WTC11 (cell line): Measurements from ENCODE around the gene HES2. TPM values are rescaled to one million over a fixed set of nuclear protein-coding genes. Genes with fewer than 3 reads are reported as not detected.

Source experiments
- ATAC-seq: fragments of 200-7000 bp; cut with Tn5 transposase; 2 replicates; pipeline ENCODE4 v1.10.0; 2021; ENCODE audit warnings: mild to moderate bottlenecking, moderate library complexity
- CTCF ChIA-PET: fragments of 300-600 bp; sonication (Branson Sonifier 250); formaldehyde crosslinking; loops from one replicate; lab custom pipeline; 2021; ENCODE audit warnings: antibody characterized with exemption; lab: Charles Lee
- POLR2A ChIA-PET: fragments of 350-600 bp; sonication (Branson Sonifier 250); formaldehyde crosslinking; loops from one replicate; lab custom pipeline; 2021; ENCODE audit warnings: antibody characterized with exemption; lab: Charles Lee
- DNase-seq: peaks from one replicate; pipeline ENCODE4 v3.0.0; 2021; ENCODE audit warnings: low spot score
- H3K27ac Mint-ChIP-seq: 2 replicates; pipeline ENCODE4 v1.8.0; 2021; ENCODE audit warnings: mixed read lengths
- H3K27me3 Mint-ChIP-seq: 2 replicates; pipeline ENCODE4 v1.8.0; 2021; ENCODE audit warnings: low read depth, mild to moderate bottlenecking, moderate library complexity, mixed read lengths
- H3K36me3 Mint-ChIP-seq: 2 replicates; pipeline ENCODE4 v1.8.0; 2021; ENCODE audit warnings: mixed read lengths
- H3K4me1 Mint-ChIP-seq: 2 replicates; pipeline ENCODE4 v1.8.0; 2022; ENCODE audit warnings: mixed read lengths
- H3K4me3 Mint-ChIP-seq: 2 replicates; pipeline ENCODE4 v1.8.0; 2021; ENCODE audit warnings: mild to moderate bottlenecking, moderate library complexity, mixed read lengths
- H3K9me3 Mint-ChIP-seq: 2 replicates; pipeline ENCODE4 v1.8.0; 2021; ENCODE audit warnings: mixed read lengths
- CBFB ChIP-seq: sonication (generic); formaldehyde crosslinking; IDR thresholded peaks from 2 replicates; pipeline ENCODE4 v1.8.1; 2022; ENCODE audit warnings: mild to moderate bottlenecking, low read depth, missing genetic modification reagents
- FOXK1 ChIP-seq: sonication (generic); formaldehyde crosslinking; IDR thresholded peaks from 2 replicates; pipeline ENCODE4 v1.8.0; 2022; ENCODE audit warnings: mild to moderate bottlenecking, moderate library complexity, missing genetic modification reagents
- FOXP1 ChIP-seq: sonication (generic); formaldehyde crosslinking; IDR thresholded peaks from 2 replicates; pipeline ENCODE4 v1.8.0; 2022; ENCODE audit warnings: missing genetic modification reagents, mild to moderate bottlenecking, moderate library complexity, borderline replicate concordance
- GTF2I ChIP-seq: fragments of 250-450 bp; sonication (Bioruptor Pico); conservative IDR thresholded peaks from 2 replicates; pipeline ENCODE4 v1.4.0; 2021; ENCODE audit warnings: mild to moderate bottlenecking
- JAZF1 ChIP-seq: fragments of 250-450 bp; sonication (Bioruptor Pico); IDR thresholded peaks from 2 replicates; pipeline ENCODE4 v1.9.0; 2021; ENCODE audit warnings: moderate library complexity, mild to moderate bottlenecking, inconsistent platforms
- MYBL2 ChIP-seq: sonication (generic); formaldehyde crosslinking; IDR thresholded peaks from 2 replicates; pipeline ENCODE4 v1.8.1; 2023; ENCODE audit warnings: mild to moderate bottlenecking, moderate library complexity, missing genetic modification reagents
- OVOL2 ChIP-seq: fragments of 250-450 bp; sonication (Bioruptor Pico); IDR thresholded peaks from 2 replicates; pipeline ENCODE4 v1.9.0; 2021; ENCODE audit warnings: mild to moderate bottlenecking, borderline replicate concordance
- RELA ChIP-seq: sonication (generic); formaldehyde crosslinking; IDR thresholded peaks from 2 replicates; pipeline ENCODE4 v1.8.1; 2022; ENCODE audit warnings: missing genetic modification reagents, mild to moderate bottlenecking, borderline replicate concordance
- SMAD4 ChIP-seq: sonication (generic); formaldehyde crosslinking; IDR thresholded peaks from 2 replicates; pipeline ENCODE4 v1.8.0; 2022; ENCODE audit warnings: mild to moderate bottlenecking, missing genetic modification reagents
- SOX15 ChIP-seq: fragments of 250-450 bp; sonication (Bioruptor Pico); IDR thresholded peaks from 2 replicates; pipeline ENCODE4 v1.9.0; 2021; ENCODE audit warnings: mild to moderate bottlenecking
- SP1 ChIP-seq: sonication (generic); formaldehyde crosslinking; conservative IDR thresholded peaks from 2 replicates; pipeline ENCODE4 v1.8.1; 2022; ENCODE audit warnings: missing genetic modification reagents
- ZBTB21 ChIP-seq: sonication (generic); formaldehyde crosslinking; IDR thresholded peaks from 2 replicates; pipeline ENCODE4 v1.8.1; 2023; ENCODE audit warnings: mild to moderate bottlenecking, missing genetic modification reagents, borderline replicate concordance
- ZNF232 ChIP-seq: sonication (generic); formaldehyde crosslinking; IDR thresholded peaks from 2 replicates; pipeline ENCODE4 v1.8.0; 2022; ENCODE audit warnings: mild to moderate bottlenecking, missing genetic modification reagents
- total RNA-seq: library from RNA; stranded (reverse); gene quantifications from 3 replicates; pipeline ENCODE4 v1.2.3, GENCODE V29; 2021
- TF ChIP-seq, protein P1 (sequence below): fragments of 250-450 bp; sonication (Bioruptor Pico); IDR thresholded peaks from 2 replicates; pipeline ENCODE4 v1.8.0; 2021; ENCODE audit warnings: mild to moderate bottlenecking
- TF ChIP-seq, protein P2 (sequence below): fragments of 250-450 bp; sonication (Bioruptor Pico); IDR thresholded peaks from 2 replicates; pipeline ENCODE4 v1.9.0; 2021; ENCODE audit warnings: moderate library complexity, mild to moderate bottlenecking, inconsistent platforms, borderline replicate concordance
- TF ChIP-seq, protein P3 (sequence below): sonication (generic); formaldehyde crosslinking; IDR thresholded peaks from 2 replicates; pipeline ENCODE4 v1.8.1; 2022; ENCODE audit warnings: low read depth, missing genetic modification reagents, borderline replicate concordance
- TF ChIP-seq, protein P4 (sequence below): sonication (generic); formaldehyde crosslinking; IDR thresholded peaks from 2 replicates; pipeline ENCODE4 v1.8.0; 2023; ENCODE audit warnings: missing genetic modification reagents, mild to moderate bottlenecking, borderline replicate concordance
- TF ChIP-seq, protein P5 (sequence below): sonication (generic); formaldehyde crosslinking; IDR thresholded peaks from 2 replicates; pipeline ENCODE4 v1.8.1; 2023; ENCODE audit warnings: mild to moderate bottlenecking, missing genetic modification reagents, moderate library complexity

HES2 gene
- total RNA-seq, 1 experiment from 2014 or later, result 2.7 TPM

DNA sequence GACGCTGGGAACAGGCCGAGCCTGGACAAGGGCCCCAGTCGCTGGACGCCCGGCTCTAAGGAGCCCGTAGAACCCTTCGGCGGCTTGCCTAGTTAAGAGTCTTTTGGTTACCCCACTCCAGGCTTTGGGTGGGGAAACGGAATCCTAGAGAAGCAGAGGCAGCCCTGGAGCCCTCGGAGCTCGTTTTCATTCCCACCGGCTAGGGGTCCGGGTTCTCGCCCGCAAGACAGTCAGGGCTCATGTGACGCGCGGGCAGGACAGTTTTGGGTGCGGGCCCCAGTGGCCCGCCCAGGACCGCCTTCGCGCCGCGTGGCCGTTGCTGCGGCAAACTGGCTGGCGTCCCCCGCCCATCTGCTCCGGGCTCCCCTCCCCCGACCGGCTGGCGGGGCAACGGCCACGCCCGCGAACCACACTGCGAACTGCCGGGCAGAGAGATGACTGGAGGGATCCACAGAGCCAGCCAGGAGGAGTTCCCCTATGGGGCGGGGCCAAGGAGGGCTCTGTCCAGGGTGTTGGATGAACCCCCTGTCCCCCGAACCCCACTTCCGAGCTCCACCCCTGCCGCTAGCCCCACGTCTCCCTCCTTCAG lies 829 bp upstream of the HES2 start:
- CTCF ChIA-PET, result interaction anchor here (0.7 to 6.9 kb wide), 24 partner anchors 12 to 1114 kb away, joined by 3 to 281 read pairs (median 7); partner anchors contain the start of genes HES3 and RNF207
- DNase-seq (peak; percentile 57), ATAC-seq (peak; percentile 5)
- Mint-ChIP-seq H3K27me3 (peaks cover 92% of the 10 kb centered on the region), H3K27ac (no peak overlapping the region), H3K36me3 (no peaks in the 10 kb centered on the region), H3K4me3 (peak overlapping the region; percentile 60), H3K4me1 (peaks cover 11% of the 10 kb centered on the region), H3K9me3 (no peaks in the 10 kb centered on the region)
- POLR2A ChIA-PET, result interaction anchor here (1.0 to 1.3 kb wide), 2 partner anchors 35 to 176 kb away, joined by 3 read pairs; no protein-coding TSS in a partner anchor
- TF ChIP-seq, protein P1, sequence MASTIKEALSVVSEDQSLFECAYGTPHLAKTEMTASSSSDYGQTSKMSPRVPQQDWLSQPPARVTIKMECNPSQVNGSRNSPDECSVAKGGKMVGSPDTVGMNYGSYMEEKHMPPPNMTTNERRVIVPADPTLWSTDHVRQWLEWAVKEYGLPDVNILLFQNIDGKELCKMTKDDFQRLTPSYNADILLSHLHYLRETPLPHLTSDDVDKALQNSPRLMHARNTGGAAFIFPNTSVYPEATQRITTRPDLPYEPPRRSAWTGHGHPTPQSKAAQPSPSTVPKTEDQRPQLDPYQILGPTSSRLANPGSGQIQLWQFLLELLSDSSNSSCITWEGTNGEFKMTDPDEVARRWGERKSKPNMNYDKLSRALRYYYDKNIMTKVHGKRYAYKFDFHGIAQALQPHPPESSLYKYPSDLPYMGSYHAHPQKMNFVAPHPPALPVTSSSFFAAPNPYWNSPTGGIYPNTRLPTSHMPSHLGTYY, result no peak
- TF ChIP-seq MYBL2 (CRISPR knock-in tag), result 0 out of 2 replicates have a peak, but pooled peaks have one; percentile 32

DNA sequence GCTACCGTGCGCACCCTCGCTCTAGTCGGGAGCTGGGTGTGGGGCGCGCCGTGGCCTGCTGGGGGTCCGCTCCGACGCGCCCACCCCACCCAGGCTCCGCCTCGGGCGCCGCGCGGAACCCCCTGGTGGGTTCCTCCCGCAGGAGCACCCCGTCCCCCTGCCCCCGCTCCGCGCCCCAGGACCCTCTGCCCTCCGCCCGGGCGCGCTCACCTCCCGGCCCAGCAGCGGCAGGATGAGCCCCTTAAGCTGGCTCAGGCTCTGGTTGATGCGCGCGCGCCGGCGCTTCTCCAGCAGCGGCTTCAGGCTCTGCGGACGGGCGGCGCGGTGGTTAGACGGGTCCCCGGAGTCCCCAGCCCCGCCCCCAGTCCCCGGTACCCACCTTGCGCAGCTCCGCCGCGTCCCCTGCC lies 319 bp downstream of the HES2 start:
- POLR2A ChIA-PET, result interaction anchor here (1.0 to 1.3 kb wide), 2 partner anchors 34 to 174 kb away, joined by 3 read pairs; no protein-coding TSS in a partner anchor
- H3K27me3 Mint-ChIP-seq, result peaks cover 97% of the 10 kb centered on the region
- peak; percentile 23 for ATAC-seq

DNA sequence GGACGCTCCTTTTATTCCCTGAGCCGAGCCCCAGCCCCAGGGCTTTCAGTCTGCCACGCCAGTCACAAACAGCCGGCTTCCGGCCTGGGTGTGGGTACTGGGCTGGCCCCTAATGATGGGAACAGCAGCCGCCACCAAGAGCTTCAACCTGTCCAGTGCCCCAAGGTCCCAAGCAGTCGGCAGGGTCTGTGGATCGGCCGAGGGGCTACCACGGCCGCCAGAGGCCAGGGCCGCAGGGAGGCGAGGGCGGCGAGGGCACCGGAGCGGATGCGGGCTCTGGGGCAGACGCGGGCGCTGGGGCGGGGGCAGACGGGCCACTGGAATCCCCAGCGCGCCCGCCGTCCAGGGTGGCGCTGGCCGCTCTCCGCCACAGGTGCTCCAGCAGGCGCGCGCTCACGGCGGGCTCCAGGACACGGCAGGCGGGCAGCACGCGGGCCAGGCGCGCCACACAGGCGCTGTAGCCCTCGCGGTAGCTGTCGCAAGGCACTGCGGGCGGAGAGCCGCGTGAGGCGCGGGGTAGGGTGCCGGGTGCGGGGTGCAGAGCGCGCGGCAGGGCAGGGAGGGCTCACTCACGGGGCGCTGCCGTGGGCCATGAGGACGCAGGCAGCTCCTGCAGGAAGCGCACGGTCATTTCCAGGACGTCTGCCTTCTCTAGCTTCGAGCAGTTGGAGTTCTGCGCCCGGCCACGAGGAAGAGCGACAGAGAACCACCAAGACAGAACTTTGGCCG lies 887 bp downstream of the HES2 start:
- no peak overlapping the region for H3K27ac Mint-ChIP-seq
- peak overlapping the region; percentile 62 for H3K4me3 Mint-ChIP-seq
- peaks cover 20% of the 10 kb centered on the region for H3K4me1 Mint-ChIP-seq
- DNase-seq (no peak), ATAC-seq (no peak)
- ChIA-PET CTCF (interaction anchor here (0.9 to 6.9 kb wide), 21 partner anchors 9 to 212 kb away, joined by 3 to 281 read pairs (median 5); partner anchors contain the start of genes ACOT7, HES3 and RNF207), POLR2A (no interaction called here)
- H3K36me3 Mint-ChIP-seq, result no peaks in the 10 kb centered on the region
- no peaks in the 10 kb centered on the region for H3K9me3 Mint-ChIP-seq
- H3K27me3 Mint-ChIP-seq, result peaks cover 97% of the 10 kb centered on the region
- no peak for TF ChIP-seq CBFB (CRISPR knock-in tag)
- TF ChIP-seq FOXK1 (CRISPR knock-in tag), result peak; percentile 47; the same call in 1 of the 2 replicates
- peak; percentile 73; the same call in 1 of the 2 replicates for TF ChIP-seq FOXP1 (CRISPR knock-in tag)
- TF ChIP-seq, protein P2, sequence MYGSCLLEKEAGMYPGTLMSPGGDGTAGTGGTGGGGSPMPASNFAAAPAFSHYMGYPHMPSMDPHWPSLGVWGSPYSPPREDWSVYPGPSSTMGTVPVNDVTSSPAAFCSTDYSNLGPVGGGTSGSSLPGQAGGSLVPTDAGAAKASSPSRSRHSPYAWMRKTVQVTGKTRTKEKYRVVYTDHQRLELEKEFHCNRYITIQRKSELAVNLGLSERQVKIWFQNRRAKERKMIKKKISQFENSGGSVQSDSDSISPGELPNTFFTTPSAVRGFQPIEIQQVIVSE (CRISPR knock-in tag), result no peak
- TF ChIP-seq, protein P3, sequence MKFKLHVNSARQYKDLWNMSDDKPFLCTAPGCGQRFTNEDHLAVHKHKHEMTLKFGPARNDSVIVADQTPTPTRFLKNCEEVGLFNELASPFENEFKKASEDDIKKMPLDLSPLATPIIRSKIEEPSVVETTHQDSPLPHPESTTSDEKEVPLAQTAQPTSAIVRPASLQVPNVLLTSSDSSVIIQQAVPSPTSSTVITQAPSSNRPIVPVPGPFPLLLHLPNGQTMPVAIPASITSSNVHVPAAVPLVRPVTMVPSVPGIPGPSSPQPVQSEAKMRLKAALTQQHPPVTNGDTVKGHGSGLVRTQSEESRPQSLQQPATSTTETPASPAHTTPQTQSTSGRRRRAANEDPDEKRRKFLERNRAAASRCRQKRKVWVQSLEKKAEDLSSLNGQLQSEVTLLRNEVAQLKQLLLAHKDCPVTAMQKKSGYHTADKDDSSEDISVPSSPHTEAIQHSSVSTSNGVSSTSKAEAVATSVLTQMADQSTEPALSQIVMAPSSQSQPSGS (CRISPR knock-in tag), result no peak
- no peak for TF ChIP-seq SP1 (CRISPR knock-in tag)
- TF ChIP-seq, protein P4, sequence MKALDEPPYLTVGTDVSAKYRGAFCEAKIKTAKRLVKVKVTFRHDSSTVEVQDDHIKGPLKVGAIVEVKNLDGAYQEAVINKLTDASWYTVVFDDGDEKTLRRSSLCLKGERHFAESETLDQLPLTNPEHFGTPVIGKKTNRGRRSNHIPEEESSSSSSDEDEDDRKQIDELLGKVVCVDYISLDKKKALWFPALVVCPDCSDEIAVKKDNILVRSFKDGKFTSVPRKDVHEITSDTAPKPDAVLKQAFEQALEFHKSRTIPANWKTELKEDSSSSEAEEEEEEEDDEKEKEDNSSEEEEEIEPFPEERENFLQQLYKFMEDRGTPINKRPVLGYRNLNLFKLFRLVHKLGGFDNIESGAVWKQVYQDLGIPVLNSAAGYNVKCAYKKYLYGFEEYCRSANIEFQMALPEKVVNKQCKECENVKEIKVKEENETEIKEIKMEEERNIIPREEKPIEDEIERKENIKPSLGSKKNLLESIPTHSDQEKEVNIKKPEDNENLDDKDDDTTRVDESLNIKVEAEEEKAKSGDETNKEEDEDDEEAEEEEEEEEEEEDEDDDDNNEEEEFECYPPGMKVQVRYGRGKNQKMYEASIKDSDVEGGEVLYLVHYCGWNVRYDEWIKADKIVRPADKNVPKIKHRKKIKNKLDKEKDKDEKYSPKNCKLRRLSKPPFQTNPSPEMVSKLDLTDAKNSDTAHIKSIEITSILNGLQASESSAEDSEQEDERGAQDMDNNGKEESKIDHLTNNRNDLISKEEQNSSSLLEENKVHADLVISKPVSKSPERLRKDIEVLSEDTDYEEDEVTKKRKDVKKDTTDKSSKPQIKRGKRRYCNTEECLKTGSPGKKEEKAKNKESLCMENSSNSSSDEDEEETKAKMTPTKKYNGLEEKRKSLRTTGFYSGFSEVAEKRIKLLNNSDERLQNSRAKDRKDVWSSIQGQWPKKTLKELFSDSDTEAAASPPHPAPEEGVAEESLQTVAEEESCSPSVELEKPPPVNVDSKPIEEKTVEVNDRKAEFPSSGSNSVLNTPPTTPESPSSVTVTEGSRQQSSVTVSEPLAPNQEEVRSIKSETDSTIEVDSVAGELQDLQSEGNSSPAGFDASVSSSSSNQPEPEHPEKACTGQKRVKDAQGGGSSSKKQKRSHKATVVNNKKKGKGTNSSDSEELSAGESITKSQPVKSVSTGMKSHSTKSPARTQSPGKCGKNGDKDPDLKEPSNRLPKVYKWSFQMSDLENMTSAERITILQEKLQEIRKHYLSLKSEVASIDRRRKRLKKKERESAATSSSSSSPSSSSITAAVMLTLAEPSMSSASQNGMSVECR, result no peak
- no peak for TF ChIP-seq SMAD4 (CRISPR knock-in tag)
- TF ChIP-seq OVOL2 (CRISPR knock-in tag), result no peak
- no peak for TF ChIP-seq SOX15 (CRISPR knock-in tag)
- TF ChIP-seq GTF2I (CRISPR knock-in tag), result no peak
- TF ChIP-seq RELA, result 0 out of 2 replicates have a peak, but pooled peaks have one; percentile 23
- no peak for TF ChIP-seq JAZF1
- 0 out of 2 replicates have a peak, but pooled peaks have one; percentile 55 for TF ChIP-seq ZBTB21 (CRISPR knock-in tag)
- TF ChIP-seq, protein P5, sequence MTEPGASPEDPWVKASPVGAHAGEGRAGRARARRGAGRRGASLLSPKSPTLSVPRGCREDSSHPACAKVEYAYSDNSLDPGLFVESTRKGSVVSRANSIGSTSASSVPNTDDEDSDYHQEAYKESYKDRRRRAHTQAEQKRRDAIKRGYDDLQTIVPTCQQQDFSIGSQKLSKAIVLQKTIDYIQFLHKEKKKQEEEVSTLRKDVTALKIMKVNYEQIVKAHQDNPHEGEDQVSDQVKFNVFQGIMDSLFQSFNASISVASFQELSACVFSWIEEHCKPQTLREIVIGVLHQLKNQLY (CRISPR knock-in tag), result no peak

More for the DNA sequence above, 319 bp downstream of the HES2 start:
- TF ChIP-seq, protein P1, result no peak
- TF ChIP-seq ZNF232 (CRISPR knock-in tag) (0 out of 2 replicates have a peak, but pooled peaks have one; percentile 21), SP1 (CRISPR knock-in tag) (0 out of 2 replicates have a peak, but pooled peaks have one; percentile 5)
- H3K9me3 Mint-ChIP-seq, result no peaks in the 10 kb centered on the region
- peak; percentile 70 for DNase-seq
- CTCF ChIA-PET, result interaction anchor here (0.5 to 6.9 kb wide), 29 partner anchors 9 to 1702 kb away, joined by 3 to 281 read pairs (median 5); partner anchors contain the start of genes ACOT7, HES3 and RNF207
- peaks cover 22% of the 10 kb centered on the region for H3K4me1 Mint-ChIP-seq
- no peak overlapping the region for H3K27ac Mint-ChIP-seq
- H3K36me3 Mint-ChIP-seq, result no peaks in the 10 kb centered on the region
- H3K4me3 Mint-ChIP-seq, result peak overlapping the region; percentile 62
